Urinary bladder (tissue), 4 donors: ENCODE data around the gene MTA3. TPM values are rescaled to one million over a fixed set of nuclear protein-coding genes. Genes with fewer than 3 reads are reported as not detected.
"Not testable (repeated sequence)": the region's sequence is repeated elsewhere in the genome, so short reads cannot be mapped to it uniquely, and the experiment has no call there.

ENCODE experiments used
- DNase-seq: peaks from one replicate; pipeline ENCODE4 v3.0.0-alpha.2; 2015; ENCODE audit errors: extremely low spot score
- H3K27ac ChIP-seq: one replicate; pipeline ENCODE4 v1.5.1; 2013; ENCODE audit warnings: low read depth, mild to moderate bottlenecking, moderate library complexity
- H3K36me3 ChIP-seq: one replicate; pipeline ENCODE4 v1.6.1; 2013; ENCODE audit warnings: mild to moderate bottlenecking, moderate library complexity; ENCODE audit not compliant: insufficient read depth
- H3K4me1 ChIP-seq: one replicate; pipeline ENCODE4 v1.6.1; 2013; ENCODE audit warnings: mild to moderate bottlenecking, moderate library complexity; ENCODE audit not compliant: insufficient read depth
- H3K4me3 ChIP-seq: one replicate; pipeline ENCODE4 v1.5.1; 2013; ENCODE audit warnings: low read depth, low read length
- WGBS: extraction: QIAGEN DNeasy Blood & Tissue Kit; methylation state at CpG from one replicate; pipeline ENCODE4 v1.1.7; 2013; 5-methylcytosine and 5-hydroxymethylcytosine counted together
- polyA plus RNA-seq: library from polyadenylated mRNA; stranded (reverse); fragments of 200-250 nt; gene quantifications from one replicate; pipeline ENCODE4 v1.2.3, GENCODE V29; 2013
- total RNA-seq: library from RNA; depleted of rRNA; stranded (reverse); fragments of >200 nt; gene quantifications from one replicate; pipeline ENCODE4 v1.2.3, GENCODE V29; 2014
- donor health status: healthy with polysubstance abuse.
- donor health status: healthy.

The MTA3 gene
- total and polyA plus RNA-seq, 2 donors: 28.0 to 62.3 TPM

- no peak for DNase-seq
- no peak overlapping the region for H3K4me3 ChIP-seq
- no peaks in the 10 kb centered on the region for H3K36me3 ChIP-seq
- no peaks in the 10 kb centered on the region for H3K4me1 ChIP-seq
- WGBS: 62% methylated on average over 5 of the region's 5 CpGs
- no peak overlapping the region for H3K27ac ChIP-seq
Measured at GRCh38 chr2:42639340-42640077, 71.1 kb downstream of the MTA3 start.

- Histone ChIP-seq H3K27ac (no peak overlapping the region), H3K4me3 (no peak overlapping the region), H3K4me1 (no peaks in the 10 kb centered on the region), H3K36me3 (peaks cover 2% of the 10 kb centered on the region)
- 88% methylated on average over 1 of the region's 1 CpG for WGBS
- DNase-seq: no peak
Measured at GRCh38 chr2:42640261-42640660, 71.8 kb downstream of the MTA3 start.

DNA sequence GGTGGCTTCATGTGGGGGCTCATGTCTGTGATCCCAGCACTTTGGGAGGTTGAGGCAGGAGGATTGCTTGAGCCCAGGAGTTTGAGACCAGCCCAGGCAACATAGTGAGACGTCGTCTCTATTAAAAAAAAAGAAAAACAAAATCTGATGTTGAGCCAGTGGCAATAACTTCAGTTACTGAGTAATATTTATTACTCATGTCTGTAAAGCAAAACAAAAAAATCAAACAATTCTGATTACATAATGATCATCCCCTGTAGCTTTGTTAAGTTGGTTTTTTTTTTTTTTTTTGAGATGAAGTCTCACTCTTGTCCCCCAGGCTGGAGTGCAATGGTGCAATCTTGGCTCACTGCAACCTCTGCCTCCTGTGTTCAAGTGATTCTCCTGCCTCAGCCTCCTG, 73.9 kb downstream of the MTA3 start:
- H3K4me1 ChIP-seq, H3K4me3 ChIP-seq, H3K36me3 ChIP-seq, H3K27ac ChIP-seq, DNase-seq: not testable (repeated sequence)
- WGBS: 73% methylated on average over 2 of the region's 2 CpGs

GRCh38 chr2:42645551-42645950, 77.1 kb downstream of the MTA3 start:
- Histone ChIP-seq H3K4me3 (no peak overlapping the region), H3K4me1 (no peaks in the 10 kb centered on the region), H3K36me3 (peaks cover 2% of the 10 kb centered on the region), H3K27ac (no peak overlapping the region)
- DNase-seq: no peak
- 97% methylated on average over 2 of the region's 2 CpGs for WGBS

- H3K27ac ChIP-seq: no peak overlapping the region
- H3K4me3 ChIP-seq: no peak overlapping the region
- WGBS: 92% methylated on average over 8 of the region's 8 CpGs
- H3K36me3 ChIP-seq: peaks cover 2% of the 10 kb centered on the region
- no peak for DNase-seq
- no peaks in the 10 kb centered on the region for H3K4me1 ChIP-seq
Measured at GRCh38 chr2:42648796-42649195, 80.4 kb downstream of the MTA3 start.

- Histone ChIP-seq H3K4me3 (no peak overlapping the region), H3K27ac (no peak overlapping the region), H3K36me3 (no peaks in the 10 kb centered on the region), H3K4me1 (no peaks in the 10 kb centered on the region)
- DNase-seq: no peak
- 81% methylated on average over 1 of the region's 1 CpG for WGBS
Measured at GRCh38 chr2:42651057-42651456, 82.6 kb downstream of the MTA3 start.

DNA sequence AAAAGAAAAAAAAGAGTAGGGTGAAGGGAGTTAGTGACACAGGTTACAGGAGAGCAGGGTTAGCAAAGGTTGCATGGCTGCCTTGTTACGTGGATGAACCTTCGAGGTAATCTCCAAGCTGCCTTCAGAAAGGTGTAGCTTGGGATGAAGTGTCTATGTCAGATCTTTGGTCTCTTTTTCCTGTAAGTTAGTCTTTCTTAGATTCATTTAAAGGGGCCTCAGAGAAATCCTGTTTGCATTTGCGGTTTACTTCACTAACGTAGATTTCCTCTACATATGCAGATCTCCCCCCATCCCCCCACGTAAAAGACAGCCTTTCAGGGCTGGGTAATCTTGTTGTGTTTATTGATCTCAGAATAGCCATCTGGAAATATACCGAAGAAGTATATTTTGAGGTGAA, 83.7 kb downstream of the MTA3 start:
- Histone ChIP-seq H3K4me1 (no peaks in the 10 kb centered on the region), H3K27ac (no peak overlapping the region), H3K4me3 (no peak overlapping the region), H3K36me3 (no peaks in the 10 kb centered on the region)
- no peak for DNase-seq
- WGBS: 89% methylated on average over 6 of the region's 6 CpGs

DNA sequence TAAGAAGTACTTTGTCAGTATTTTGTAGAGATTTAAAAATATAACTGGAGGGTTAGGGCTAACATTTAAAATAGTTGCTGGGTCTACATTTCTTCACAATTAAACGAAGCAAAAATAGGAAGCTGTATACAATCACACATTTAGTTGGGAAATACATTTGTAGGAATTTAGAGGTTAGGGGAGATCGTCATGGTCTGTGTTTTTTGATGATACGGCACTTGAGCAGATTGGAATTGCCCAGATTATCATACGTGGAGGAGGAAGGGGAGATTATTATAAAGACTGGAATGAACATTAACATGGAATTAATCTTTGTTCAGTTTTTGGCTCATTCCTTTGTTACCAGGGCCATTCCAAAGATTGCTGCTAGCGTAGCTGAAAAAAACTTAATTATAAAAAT, 84.6 kb downstream of the MTA3 start:
- 81% methylated on average over 5 of the region's 5 CpGs for WGBS
- no peak overlapping the region for H3K4me3 ChIP-seq
- H3K27ac ChIP-seq: no peak overlapping the region
- no peaks in the 10 kb centered on the region for H3K4me1 ChIP-seq
- H3K36me3 ChIP-seq: no peaks in the 10 kb centered on the region
- no peak for DNase-seq

DNA sequence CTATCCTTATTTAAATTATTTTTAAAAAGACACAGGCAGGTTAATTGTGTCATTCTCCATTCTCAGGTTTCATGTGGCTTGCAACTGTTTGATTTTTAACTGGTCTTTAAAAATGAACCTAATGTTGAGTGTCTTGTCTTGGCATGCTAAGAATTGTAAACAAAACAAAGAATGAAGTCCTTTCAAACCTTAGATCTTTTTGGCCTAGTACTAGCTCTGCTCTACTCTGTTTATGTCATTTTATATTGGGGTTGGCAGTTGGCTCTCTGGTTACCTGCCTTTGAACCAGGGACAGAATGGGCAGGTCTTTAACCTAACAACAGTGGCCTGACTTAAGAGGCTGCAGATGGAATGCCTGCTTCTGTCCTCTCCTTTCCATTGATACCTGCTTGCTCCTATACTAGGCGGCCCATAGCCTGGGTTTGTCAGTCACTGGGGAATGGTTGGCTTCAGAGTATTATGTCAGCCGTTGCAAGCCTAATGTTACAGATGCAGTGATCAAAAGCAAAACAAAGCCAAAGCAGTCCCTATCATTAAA, 85.5 kb downstream of the MTA3 start:
- no peak for DNase-seq
- WGBS: 86% methylated on average over 2 of the region's 2 CpGs
- Histone ChIP-seq H3K4me1 (no peaks in the 10 kb centered on the region), H3K27ac (no peak overlapping the region), H3K36me3 (no peaks in the 10 kb centered on the region), H3K4me3 (no peak overlapping the region)

DNA sequence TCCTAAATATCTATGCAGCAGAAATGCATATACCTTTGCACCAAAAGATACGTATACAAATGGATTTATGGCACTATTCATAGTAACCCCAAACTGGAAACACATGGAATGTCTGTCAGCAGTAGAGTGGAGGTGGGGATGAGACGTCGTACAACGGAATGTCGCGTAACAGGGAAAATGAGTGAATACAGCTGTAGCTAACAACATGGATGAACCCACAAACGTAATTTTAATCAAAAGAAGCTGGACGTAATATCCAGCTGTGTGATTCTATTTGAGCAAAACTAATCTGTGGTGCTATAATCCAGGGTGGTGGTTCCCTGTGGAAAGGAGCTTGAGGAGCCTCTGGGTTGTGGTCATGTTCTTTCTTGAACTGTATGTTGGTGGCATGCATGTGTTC, 89.9 kb downstream of the MTA3 start:
- Histone ChIP-seq H3K4me3 (no peak overlapping the region), H3K36me3 (peaks cover 1% of the 10 kb centered on the region), H3K27ac (no peak overlapping the region), H3K4me1 (no peaks in the 10 kb centered on the region)
- no peak for DNase-seq
- WGBS: 75% methylated on average over 8 of the region's 8 CpGs

GRCh38 chr2:42659609-42660008, 91.2 kb downstream of the MTA3 start:
- 62% methylated on average over 4 of the region's 4 CpGs for WGBS
- H3K36me3 ChIP-seq: peaks cover 1% of the 10 kb centered on the region
- H3K4me3 ChIP-seq: no peak overlapping the region
- DNase-seq: no peak
- no peak overlapping the region for H3K27ac ChIP-seq
- H3K4me1 ChIP-seq: no peaks in the 10 kb centered on the region

GRCh38 chr2:42663106-42663780, 94.8 kb downstream of the MTA3 start:
- peak; percentile 41 for DNase-seq
- peaks cover 1% of the 10 kb centered on the region for H3K36me3 ChIP-seq
- no peaks in the 10 kb centered on the region for H3K4me1 ChIP-seq
- no peak overlapping the region for H3K27ac ChIP-seq
- H3K4me3 ChIP-seq: no peak overlapping the region
- 32% methylated on average over 3 of the region's 3 CpGs for WGBS

DNA sequence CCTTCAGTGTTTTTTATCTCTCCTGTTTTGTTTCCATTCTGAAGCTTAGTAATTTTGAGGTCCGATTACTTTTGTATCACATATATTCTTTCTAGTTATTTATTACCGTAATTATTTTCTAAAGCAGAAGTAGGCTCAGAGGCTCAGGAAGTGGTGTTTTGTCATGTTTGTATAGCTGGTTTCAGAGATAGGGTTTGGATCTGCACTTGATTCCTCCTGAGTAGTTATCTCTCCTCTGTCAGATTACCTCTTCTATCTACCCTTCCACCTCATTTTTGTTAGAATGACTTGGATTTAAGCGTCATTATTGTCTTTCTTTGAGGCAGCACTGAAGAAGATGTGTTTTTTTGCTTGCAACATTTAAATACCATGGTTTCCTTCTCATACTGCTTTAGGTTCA, 95.4 kb downstream of the MTA3 start:
- WGBS: 86% methylated on average over 3 of the region's 3 CpGs
- H3K4me3 ChIP-seq: no peak overlapping the region
- H3K27ac ChIP-seq: no peak overlapping the region
- no peak for DNase-seq
- no peaks in the 10 kb centered on the region for H3K4me1 ChIP-seq
- H3K36me3 ChIP-seq: peaks cover 1% of the 10 kb centered on the region

DNA sequence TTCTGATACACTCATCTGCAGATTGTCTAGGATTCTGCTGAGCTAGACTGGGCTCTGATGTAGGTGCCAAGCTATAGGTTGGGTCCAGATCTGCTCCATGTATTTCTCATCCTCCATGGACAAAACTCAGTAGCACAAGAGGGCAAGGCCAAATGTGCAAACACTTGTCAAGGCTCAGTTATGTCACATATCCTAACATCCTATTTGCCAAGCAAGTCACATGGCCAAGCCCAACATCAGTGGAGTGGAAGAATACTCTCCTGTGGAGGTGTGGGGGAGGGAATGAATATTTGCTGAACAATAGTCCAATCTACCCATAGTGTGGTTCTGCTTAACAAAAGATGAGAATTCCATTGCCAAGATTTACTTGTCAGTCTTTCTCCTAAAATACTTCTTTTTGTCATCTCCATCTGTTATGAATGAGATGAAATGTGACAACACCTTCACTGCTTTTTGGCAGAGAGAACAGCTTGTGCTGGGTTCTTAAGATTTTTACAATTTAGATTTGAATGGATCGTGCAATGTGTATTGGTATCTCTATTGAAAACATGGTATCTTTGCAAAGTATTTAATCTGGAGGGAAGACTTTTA, 105.7 kb downstream of the MTA3 start:
- no peak for DNase-seq
- no peak overlapping the region for H3K4me3 ChIP-seq
- no peak overlapping the region for H3K27ac ChIP-seq
- no peaks in the 10 kb centered on the region for H3K4me1 ChIP-seq
- 97% methylated on average over 1 of the region's 1 CpG for WGBS
- no peaks in the 10 kb centered on the region for H3K36me3 ChIP-seq
